GM19025 (cell line): ENCODE measurements around the gene TOP2B.

ENCODE experiments used
- ATAC-seq: cut with Tn5 transposase; IDR thresholded peaks from one replicate; pipeline ENCODE4 v1.9.1; 2021; ENCODE audit warnings: mild to moderate bottlenecking, low read depth, moderate library complexity; ENCODE audit not compliant: unreplicated experiment

TOP2B gene

DNA sequence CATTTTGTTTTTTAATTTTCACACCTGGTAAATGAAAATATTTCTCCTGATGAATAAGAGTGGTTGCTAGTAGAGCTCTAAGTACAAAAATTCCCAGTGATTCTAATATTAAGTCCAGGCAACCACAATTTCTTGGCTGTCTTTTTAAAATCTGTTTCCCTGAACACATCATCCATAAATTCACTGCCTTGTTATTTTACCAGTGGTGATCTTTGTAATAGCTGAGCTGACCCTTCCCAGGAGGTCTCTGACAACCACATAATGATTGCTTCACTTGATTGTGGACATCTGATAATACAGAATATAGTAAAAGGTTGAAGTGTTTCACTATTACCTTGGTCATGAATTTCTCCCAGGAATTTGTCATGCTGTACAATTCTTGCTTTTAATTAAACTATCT is 13.9 kb upstream of the TOP2B start:
- no peak for ATAC-seq

- no peak for ATAC-seq
Measured at GRCh38 chr3:25677121-25677520, 12.4 kb upstream of the TOP2B start.

DNA sequence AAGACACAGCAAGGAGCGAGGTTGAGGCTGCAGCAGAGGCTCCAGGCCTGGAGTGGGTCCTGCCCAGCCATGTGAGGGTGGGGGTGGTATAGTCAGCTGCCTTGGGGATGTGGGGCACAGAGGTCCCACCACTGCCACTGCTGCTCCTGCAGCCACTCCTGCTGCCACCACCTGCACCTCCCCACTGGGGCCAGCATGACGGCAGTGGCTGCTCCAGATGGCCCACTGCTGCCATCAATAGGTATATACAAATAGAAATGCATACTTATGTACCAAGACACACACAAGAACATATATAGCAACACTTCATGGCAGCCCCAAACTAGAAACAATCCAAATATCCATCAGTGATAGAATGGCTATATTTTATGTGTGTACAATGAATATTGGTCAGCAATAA is 10.0 kb upstream of the TOP2B start:
- no peak for ATAC-seq

DNA sequence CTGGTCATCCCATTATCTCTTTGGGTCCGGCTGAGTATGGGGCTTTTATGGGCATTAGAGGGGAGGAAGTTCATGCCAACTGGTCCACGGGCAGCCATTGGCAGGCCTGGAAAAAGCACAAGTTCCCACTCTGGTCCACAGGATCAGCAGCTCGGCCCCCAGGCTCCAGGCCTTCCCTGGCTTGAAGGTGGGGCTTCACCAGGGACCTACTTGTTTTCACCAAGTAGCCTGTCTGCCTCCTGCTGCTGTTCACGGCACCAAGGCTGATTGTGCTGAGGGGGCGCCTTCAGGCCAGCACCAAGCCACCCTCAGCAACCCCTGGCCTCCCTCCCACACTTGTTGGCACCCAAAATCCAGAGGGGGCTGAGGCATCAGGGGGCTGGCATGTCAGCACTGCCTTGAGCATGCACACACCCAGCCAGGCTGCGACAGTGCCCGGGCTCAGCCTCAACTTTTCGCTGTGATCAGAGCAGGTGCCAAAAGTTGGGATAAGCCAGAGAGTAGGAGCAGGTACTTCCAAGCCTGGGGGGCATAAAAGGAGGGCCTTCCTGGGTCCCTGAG is 9.1 kb upstream of the TOP2B start:
- no peak for ATAC-seq

DNA sequence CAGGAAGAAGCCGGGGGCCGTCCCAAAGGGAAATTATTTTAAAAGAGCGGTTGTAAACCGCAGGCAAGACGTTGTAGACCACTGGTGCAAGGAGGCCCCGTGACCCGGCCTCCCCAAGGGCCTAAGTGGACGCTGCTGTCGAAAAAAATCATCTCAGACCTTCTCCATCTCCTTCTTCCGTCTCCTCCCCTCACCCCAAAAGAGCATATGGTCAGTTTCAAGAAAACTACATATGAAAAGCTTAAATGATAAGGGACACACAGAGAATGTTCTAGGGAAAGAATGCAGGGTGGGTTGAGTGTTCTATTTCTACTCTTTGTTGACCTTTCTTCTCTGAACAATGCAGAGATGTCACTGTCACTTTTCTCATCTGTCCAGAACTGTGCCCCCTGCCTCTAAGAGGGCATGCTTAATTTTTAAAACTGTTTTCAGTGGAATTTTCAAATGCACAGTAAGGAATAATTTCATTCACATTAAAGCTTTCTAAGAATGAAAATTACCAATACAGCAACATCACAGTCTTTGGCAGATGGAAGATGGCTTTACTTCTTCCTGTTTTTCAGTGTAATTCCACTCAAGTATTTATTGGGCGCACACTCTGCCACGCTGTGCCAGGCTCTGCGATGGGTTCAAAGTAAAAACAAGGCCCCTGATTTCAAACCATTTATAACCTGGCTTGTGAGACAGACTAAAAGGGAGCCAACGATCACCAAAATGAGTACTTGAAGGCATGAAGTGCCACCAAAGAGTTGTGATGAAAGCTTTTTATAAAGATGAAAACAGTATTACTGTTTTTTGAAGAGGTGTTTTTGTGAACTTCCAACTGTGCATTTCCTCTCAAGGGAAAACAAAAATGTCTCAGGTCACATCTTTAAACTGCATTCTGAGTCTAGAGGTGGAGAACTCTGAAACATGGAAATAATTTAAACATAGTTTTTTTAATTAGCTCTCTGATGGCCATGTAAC is 891 bp upstream of the TOP2B start:
- ATAC-seq, result peak; percentile 16

GRCh38 chr3:25663869-25664811 is 567 bp downstream of the TOP2B start:
- ATAC-seq, result peak; percentile 25

GRCh38 chr3:25663347-25663868 is 1.3 kb downstream of the TOP2B start:
- ATAC-seq, result no peak

DNA sequence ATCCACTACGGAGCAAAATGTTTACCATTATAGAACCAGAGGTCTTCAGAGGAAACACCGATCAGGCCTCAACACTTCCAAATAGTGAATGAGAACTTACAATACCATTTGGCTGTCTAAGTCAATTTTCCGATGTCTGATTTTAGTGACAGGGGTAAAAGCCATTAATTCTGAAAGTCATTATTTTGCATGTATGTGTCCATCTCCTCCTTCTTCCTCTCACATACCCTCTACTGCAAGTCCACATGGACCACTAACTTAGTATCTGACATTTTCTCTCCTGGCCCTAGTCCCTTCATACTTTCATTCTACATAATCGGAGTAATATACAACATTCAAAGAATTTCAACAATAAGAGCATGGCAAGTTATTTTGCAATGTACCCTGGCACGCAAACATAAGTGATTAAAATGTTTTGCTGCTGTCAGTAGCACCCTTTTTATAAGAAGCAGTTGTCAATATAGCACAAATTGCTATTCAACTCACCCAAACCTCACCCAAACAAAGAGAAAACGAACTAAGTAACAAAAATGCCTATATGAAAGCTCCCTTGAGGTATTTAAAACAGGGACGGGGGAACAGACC is 1.9 kb downstream of the TOP2B start:
- no peak for ATAC-seq

DNA sequence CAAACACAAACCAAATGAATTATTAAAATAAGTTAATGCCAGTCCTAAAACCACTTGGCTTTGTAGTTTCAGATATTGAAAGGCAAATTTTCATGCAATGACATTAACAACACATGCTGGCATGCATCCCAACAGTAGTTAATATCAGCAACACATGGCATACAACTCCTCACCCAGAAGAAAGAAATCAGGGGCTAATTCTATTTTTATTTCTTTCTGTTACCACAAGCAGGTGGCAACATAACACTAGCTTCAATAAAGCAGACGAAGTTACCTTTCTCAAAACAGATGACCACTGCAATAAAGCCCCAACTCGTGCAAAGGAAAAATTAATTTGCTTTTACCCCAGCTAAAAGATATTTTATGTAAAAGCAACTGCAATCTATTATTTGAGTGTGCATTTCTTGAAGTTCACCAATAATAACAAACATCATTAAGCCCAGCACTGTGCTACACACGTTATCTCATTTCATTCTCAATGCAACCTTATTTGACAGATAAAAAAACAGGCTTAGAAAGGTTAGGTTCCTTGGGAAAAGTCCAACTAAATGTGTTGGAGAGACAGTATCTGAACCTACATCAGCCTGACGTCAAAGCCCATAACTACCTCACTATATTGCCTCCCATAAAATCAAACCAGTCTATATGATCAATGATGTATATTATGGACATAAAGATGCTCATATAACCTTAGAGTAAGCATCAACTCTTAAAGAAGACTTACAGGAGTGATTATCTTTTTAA is 2.8 kb downstream of the TOP2B start:
- no peak for ATAC-seq

DNA sequence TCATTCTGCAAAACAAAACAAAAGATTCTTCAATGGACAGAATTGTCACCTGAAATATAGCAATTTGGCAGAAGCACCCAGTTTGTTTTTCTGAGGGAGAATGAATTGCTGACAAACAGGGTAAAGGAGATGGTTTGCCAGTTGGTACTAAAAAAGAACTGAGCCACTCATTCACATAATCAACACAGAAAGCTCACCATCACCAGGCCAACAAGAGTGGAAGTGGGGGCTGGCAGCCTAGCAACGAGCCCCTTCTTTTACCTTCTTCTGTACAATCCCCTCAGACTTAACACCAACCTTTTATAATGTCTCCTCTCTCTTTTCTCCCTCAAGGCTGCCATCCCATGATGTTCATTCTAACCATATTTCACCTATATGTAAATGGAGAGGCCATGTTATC is 5.9 kb downstream of the TOP2B start:
- no peak for ATAC-seq

DNA sequence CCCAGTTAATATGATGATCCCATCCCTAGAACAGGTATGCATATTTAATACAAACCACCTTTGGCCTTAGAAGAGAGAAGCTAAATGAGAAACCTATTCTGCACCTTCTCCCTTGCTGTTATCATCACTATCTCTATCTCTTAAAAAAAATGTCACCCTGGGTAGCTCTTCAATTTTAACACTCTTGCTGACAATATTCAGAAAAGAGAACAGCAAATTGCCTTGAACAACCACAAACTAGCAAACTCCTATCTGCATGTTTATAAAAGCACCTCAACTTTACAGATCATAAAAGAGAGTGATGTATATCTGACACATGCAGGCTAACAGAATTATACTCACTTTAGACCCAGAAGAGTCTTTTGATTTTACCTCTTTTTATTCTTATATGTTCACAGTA is 7.4 kb downstream of the TOP2B start:
- ATAC-seq, result no peak

GRCh38 chr3:25655659-25656058 is 9.0 kb downstream of the TOP2B start:
- ATAC-seq, result no peak

DNA sequence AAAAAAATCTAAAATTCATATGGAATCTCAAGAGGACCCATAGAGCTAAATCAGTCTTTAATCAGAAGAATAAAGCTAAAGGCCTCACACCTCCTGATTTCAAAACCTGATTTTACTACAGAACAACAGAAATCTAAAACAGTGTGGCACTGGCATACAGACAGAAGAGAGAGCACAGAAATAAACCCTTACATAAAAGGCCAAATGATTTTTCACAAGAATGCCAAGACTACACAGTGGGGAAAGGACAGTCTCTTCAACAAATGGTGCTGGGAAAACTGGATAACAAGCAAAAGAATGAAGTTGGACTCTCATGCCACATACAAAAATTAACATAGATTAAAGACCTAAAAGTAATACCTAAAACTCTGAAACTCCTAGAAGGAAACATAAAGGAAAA is 10.1 kb downstream of the TOP2B start:
- no peak for ATAC-seq

DNA sequence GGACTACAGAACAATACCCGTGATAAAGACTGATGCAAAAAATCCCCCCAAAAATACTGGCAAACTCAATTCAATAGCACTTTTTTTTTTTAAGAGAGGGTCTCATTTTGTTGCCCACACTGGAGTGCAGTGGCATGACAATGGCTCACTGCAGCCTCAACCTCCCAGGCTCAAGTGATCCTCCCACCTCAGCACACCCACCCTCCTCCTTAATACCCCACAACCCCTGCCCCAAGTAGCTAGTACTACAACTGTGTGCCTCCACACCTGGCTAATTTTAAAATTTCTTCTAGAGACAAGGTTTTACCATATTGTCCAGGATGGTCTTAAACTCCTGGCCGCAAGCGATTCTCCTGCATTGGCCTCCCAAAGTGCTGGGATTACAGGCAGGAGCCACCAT is 11.4 kb downstream of the TOP2B start:
- ATAC-seq, result no peak

- ATAC-seq, result no peak
Measured at GRCh38 chr3:25652921-25653320, 11.8 kb downstream of the TOP2B start.

DNA sequence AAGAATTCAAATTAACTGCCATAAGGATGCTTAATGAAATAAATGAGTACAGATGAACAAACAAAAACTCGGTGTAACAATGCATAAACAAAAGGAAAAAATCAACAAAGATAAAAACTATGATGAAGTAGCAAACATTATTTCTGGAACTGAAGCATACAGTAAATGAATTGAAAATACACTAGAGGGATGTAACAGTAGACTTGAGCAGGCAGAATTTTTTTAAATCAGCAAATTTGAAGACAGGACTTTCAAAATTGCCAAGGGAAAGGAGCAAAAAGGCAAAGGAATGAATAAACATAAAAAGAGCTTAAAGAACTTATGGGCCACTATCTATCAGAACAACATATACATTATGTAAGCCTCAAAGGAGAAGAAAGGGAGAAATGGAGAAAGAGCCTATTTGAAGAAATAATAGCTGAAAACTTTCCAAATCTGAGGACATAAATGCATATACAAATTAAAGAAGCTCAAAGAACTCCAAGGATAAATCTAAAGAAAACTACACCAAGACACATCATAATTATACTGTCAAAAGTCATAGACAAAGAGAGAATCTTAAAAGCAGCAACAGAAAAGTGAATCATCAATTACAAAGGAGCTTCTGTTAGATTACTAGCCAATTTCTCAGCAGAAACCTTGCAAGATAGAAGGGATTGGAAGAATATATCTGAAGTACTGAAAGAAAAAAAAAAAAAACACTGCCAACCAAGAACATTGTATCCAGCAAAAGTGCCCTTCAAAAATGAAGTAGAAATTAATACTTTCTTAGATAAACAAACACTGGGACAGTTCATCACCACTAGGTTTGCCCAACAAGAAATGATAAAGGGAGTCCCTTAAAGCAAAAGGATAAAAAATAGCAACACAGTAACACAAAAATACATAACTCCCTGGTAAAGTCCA is 15.5 kb downstream of the TOP2B start:
- no peak for ATAC-seq

- peak; percentile 92 for ATAC-seq
Measured at GRCh38 chr3:25648107-25648535, 16.6 kb downstream of the TOP2B start.

DNA sequence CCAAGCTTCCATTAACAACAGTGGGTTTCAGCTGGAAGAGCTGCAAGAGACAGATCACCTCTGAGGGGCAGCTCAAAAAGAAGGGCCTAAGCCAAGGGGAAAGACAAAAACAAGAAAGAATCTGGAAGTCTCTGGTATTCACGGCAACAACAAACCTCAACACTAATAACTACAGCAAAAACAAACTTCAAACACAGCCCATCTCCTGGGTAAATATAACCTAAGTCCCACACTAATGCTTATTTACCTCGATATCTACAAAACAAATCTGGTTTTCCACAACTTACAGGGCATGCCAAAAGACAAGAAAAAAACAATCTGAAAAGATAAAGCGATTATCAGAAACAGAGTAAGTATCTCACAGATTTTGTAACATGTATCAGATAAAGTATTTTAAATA is 29.7 kb downstream of the TOP2B start:
- ATAC-seq, result no peak

DNA sequence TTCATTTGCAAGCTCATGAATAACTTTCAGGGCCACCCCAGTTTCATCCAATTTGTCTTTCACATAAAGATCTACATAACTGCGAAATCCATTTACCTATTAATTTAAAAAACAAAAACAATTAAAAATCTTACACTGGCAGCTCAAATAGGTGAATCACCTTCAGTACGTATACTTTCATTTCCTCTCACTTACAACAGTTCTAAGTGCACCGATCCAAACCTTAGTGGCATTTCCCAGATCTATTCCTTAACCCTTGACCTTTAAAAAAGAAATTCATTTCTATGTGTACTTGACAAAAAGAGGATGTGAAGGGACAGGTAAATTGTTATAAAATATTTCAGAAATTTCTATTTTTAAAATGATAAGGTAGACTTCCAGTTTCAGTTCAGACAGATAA is 30.8 kb downstream of the TOP2B start:
- no peak for ATAC-seq
